Gastrocnemius medialis (tissue), 4 donors: ENCODE results near the gene FAM50A. TPM values are rescaled to one million over a fixed set of nuclear protein-coding genes. Genes with fewer than 3 reads are reported as not detected.

ENCODE experiments used
- ATAC-seq, 2 donors: fragments of 150-250 bp; one replicate each; pipeline ENCODE4 v1.9.1; 2016
- DNase-seq, 2 donors: peaks; one replicate each; pipeline ENCODE4 v3.0.0-alpha.2; 2019
- H3K27ac ChIP-seq, 4 donors: fragments of 200-600 bp; sonication (generic); 1 replicate in 1 of 4; 2 replicates in 3 of 4; pipeline ENCODE4 v1.5.1; 2016 to 2018; ENCODE audit warnings: mild to moderate bottlenecking in 2 of 4, moderate library complexity in 1 of 4
- H3K27me3 ChIP-seq, 3 donors: fragments of 200-600 bp; sonication (generic) in 2 of 3; 1 replicate in 1 of 3; 2 replicates in 2 of 3; pipeline versions ENCODE4 v1.5.1 to v1.6.0; 2016 to 2019; ENCODE audit warnings: mild to moderate bottlenecking in 1 of 3, moderate library complexity in 1 of 3
- H3K36me3 ChIP-seq, 2 donors: fragments of 200-600 bp; sonication (generic) in 1 of 2; one replicate each; pipeline ENCODE4 v1.5.1; 2017 to 2018
- H3K4me1 ChIP-seq, 2 donors: fragments of 200-600 bp; sonication (generic) in 1 of 2; one replicate each; pipeline ENCODE4 v1.5.1; 2016 to 2017; ENCODE audit warnings: mild to moderate bottlenecking in 2 of 2
- H3K4me3 ChIP-seq, 4 donors: fragments of 200-600 bp; sonication (generic) in 3 of 4; 1 replicate in 1 of 4; 2 replicates in 3 of 4; pipeline ENCODE4 v1.5.1; 2016 to 2019; ENCODE audit warnings: mild to moderate bottlenecking in 2 of 4
- H3K9me3 ChIP-seq, 3 donors: fragments of 200-600 bp; sonication (generic) in 2 of 3; 1 replicate in 1 of 3; 2 replicates in 2 of 3; pipeline ENCODE4 v1.5.1; 2016 to 2019
- CTCF ChIP-seq, 5 experiments: fragments of 450-650 bp in 3 of 5; fragments of 200-600 bp in 2 of 5; sonication (generic) in 2 of 5; IDR thresholded peaks in 4 of 5; conservative IDR thresholded peaks in 1 of 5; 1 replicate in 4 of 5; 2 replicates in 1 of 5; pipeline ENCODE4 v1.5.1; 2016 to 2019; ENCODE audit warnings: antibody characterized with exemption in 5 of 5, mild to moderate bottlenecking in 3 of 5, moderate library complexity in 3 of 5
- POLR2A ChIP-seq, 2 donors: fragments of 450-650 bp; IDR thresholded peaks; one replicate each; pipeline ENCODE4 v1.6.1; 2017; ENCODE audit warnings: antibody characterized with exemption in 2 of 2, mild to moderate bottlenecking in 2 of 2, moderate library complexity in 2 of 2
- in situ Hi-C, 4 donors: fragments of 200-750 bp; cut with MboI; loops; one replicate each; pipeline versions ENCODE4 v1.15.0 to v1.8.0; 2017; ENCODE audit warnings: low sequenced_read_pairs in 4 of 4
- intact Hi-C: fragments of 100-400 bp; cut with DNase I; formaldehyde crosslinking; loops from one replicate; pipeline ENCODE4 v1.15.1; 2023; ENCODE audit warnings: low total_unique reads
- total RNA-seq, 4 donors: library from RNA; depleted of rRNA; stranded (reverse); fragments of >200 nt; gene quantifications; one replicate each; pipeline versions ENCODE4 v1.1.0 to v1.2.3, GENCODE V29; 2016

The FAM50A gene
- total RNA-seq, 4 donors from 2014 or later: 30.9 to 55.4 (median 45.3) TPM

GRCh38 chrX:154464806-154465365 lies 20.9 kb downstream of the FAM50A start:
- in situ Hi-C loops (no loop called here), intact Hi-C loops (no loop called here)
- no peaks in the 10 kb centered on the region for H3K9me3 ChIP-seq
- H3K36me3 ChIP-seq: no peaks in the 10 kb centered on the region
- H3K27me3 ChIP-seq: no peaks in the 10 kb centered on the region
- no peaks in the 10 kb centered on the region for H3K4me1 ChIP-seq
- ATAC-seq (no peak), DNase-seq (no peak)
- no peak for TF ChIP-seq CTCF (IDR thresholded peaks at IDR 0.05 in 4 of 5, conservative IDR thresholded peaks at IDR 0.05 in 1 of 5)
- TF ChIP-seq POLR2A (IDR thresholded peaks at IDR 0.05): no peak
- H3K27ac ChIP-seq: no peak overlapping the region
- no peak overlapping the region for H3K4me3 ChIP-seq

- H3K27ac ChIP-seq: no peak overlapping the region
- intact Hi-C loops (no loop called here), in situ Hi-C loops (no loop called here)
- H3K4me3 ChIP-seq: no peak overlapping the region
- no peaks in the 10 kb centered on the region for H3K9me3 ChIP-seq
- no peaks in the 10 kb centered on the region for H3K4me1 ChIP-seq
- ATAC-seq: no peak
- H3K36me3 ChIP-seq: no peaks in the 10 kb centered on the region
- TF ChIP-seq POLR2A (IDR thresholded peaks at IDR 0.05): no peak
- TF ChIP-seq CTCF (IDR thresholded peaks at IDR 0.05 in 4 of 5, conservative IDR thresholded peaks at IDR 0.05 in 1 of 5): no peak
- DNase-seq: no peak
- no peaks in the 10 kb centered on the region for H3K27me3 ChIP-seq
These were observed 21.7 kb downstream of the FAM50A start for GRCh38 chrX:154465601-154466000.

- no peak for DNase-seq
- Histone ChIP-seq H3K9me3 (no peaks in the 10 kb centered on the region), H3K4me1 (no peaks in the 10 kb centered on the region), H3K36me3 (no peaks in the 10 kb centered on the region), H3K27me3 (no peaks in the 10 kb centered on the region), H3K4me3 (no peak overlapping the region), H3K27ac (no peak overlapping the region)
- no peak for TF ChIP-seq POLR2A (IDR thresholded peaks at IDR 0.05)
- TF ChIP-seq CTCF (IDR thresholded peaks at IDR 0.05 in 4 of 5, conservative IDR thresholded peaks at IDR 0.05 in 1 of 5): no peak
- in situ Hi-C loops: no loop called here
- ATAC-seq: no peak
- intact Hi-C loops: no loop called here
These were observed 22.1 kb downstream of the FAM50A start for GRCh38 chrX:154466036-154466435.

- H3K27me3 ChIP-seq: no peaks in the 10 kb centered on the region
- ATAC-seq (no peak), DNase-seq (no peak)
- no peak overlapping the region for H3K27ac ChIP-seq
- in situ Hi-C loops: no loop called here
- TF ChIP-seq POLR2A (IDR thresholded peaks at IDR 0.05): no peak
- TF ChIP-seq CTCF (IDR thresholded peaks at IDR 0.05 in 4 of 5, conservative IDR thresholded peaks at IDR 0.05 in 1 of 5): no peak
- no peaks in the 10 kb centered on the region for H3K9me3 ChIP-seq
- H3K36me3 ChIP-seq: no peaks in the 10 kb centered on the region
- no peaks in the 10 kb centered on the region for H3K4me1 ChIP-seq
- H3K4me3 ChIP-seq: no peak overlapping the region
- intact Hi-C loops: no loop called here
These were observed 23.0 kb downstream of the FAM50A start for GRCh38 chrX:154466907-154467306.

- Histone ChIP-seq H3K9me3 (no peaks in the 10 kb centered on the region), H3K27me3 (no peaks in the 10 kb centered on the region), H3K4me3 (no peak overlapping the region), H3K36me3 (no peaks in the 10 kb centered on the region), H3K27ac (no peak overlapping the region), H3K4me1 (no peaks in the 10 kb centered on the region)
- intact Hi-C loops: no loop called here
- DNase-seq: no peak
- in situ Hi-C loops: no loop called here
- no peak for ATAC-seq
- TF ChIP-seq POLR2A (IDR thresholded peaks at IDR 0.05) (no peak), CTCF (IDR thresholded peaks at IDR 0.05 in 4 of 5, conservative IDR thresholded peaks at IDR 0.05 in 1 of 5) (no peak)
These were observed 23.6 kb downstream of the FAM50A start for GRCh38 chrX:154467556-154467955.
